Activated CD8-positive, alpha-beta T cell treated with anti-CD3 and anti-CD28 coated beads for 36 hours (primary cell): ENCODE data around the gene PTGER1. TPM values are rescaled to one million over a fixed set of nuclear protein-coding genes. Genes with fewer than 3 reads are reported as not detected.

Experiments used
- ATAC-seq: fragments of 200-7000 bp; cut with Tn5 transposase; one replicate; pipeline ENCODE4 v1.10.0; 2021; ENCODE audit warnings: mild to moderate bottlenecking, moderate library complexity
- CTCF ChIA-PET: fragments of 350-600 bp; sonication (Branson Sonifier 250); formaldehyde crosslinking; loops from one replicate; lab custom pipeline; 2021; ENCODE audit warnings: antibody characterized with exemption; lab: Charles Lee
- POLR2A ChIA-PET: fragments of 350-600 bp; sonication (Branson Sonifier 250); formaldehyde crosslinking; loops from one replicate; lab custom pipeline; 2021; ENCODE audit warnings: antibody characterized with exemption; lab: Charles Lee
- DNase-seq: peaks from one replicate; pipeline ENCODE4 v3.0.0-alpha.2; 2020
- H3K27ac Mint-ChIP-seq: one replicate; pipeline ENCODE4 v1.8.0; 2021; ENCODE audit warnings: mild to moderate bottlenecking, mixed read lengths
- H3K27me3 Mint-ChIP-seq: one replicate; pipeline ENCODE4 v1.8.0; 2021; ENCODE audit warnings: mixed read lengths
- H3K36me3 Mint-ChIP-seq: one replicate; pipeline ENCODE4 v1.8.0; 2021; ENCODE audit warnings: low read depth, mixed read lengths
- H3K4me1 Mint-ChIP-seq: one replicate; pipeline ENCODE4 v1.8.0; 2021; ENCODE audit warnings: low read depth, mixed read lengths
- H3K4me3 Mint-ChIP-seq: one replicate; pipeline ENCODE4 v1.8.0; 2021; ENCODE audit warnings: mild to moderate bottlenecking, moderate library complexity, mixed read lengths
- H3K9me3 Mint-ChIP-seq: one replicate; pipeline ENCODE4 v1.8.0; 2021; ENCODE audit warnings: mixed read lengths
- intact Hi-C: fragments of 100-400 bp; cut with micrococcal nuclease; formaldehyde crosslinking; loops from one replicate; pipeline ENCODE4 v1.10.0; 2022
- total RNA-seq, 2 experiments: library from RNA; stranded (reverse); gene quantifications; one replicate each; pipeline ENCODE4 v1.2.3, GENCODE V29; 2021
- TF ChIP-seq, protein P1 (sequence below): fragments of 200-600 bp; IDR thresholded peaks from one replicate; pipeline ENCODE4 v1.8.0; 2022; ENCODE audit warnings: antibody characterized with exemption, mild to moderate bottlenecking

Gene PTGER1, protein sequence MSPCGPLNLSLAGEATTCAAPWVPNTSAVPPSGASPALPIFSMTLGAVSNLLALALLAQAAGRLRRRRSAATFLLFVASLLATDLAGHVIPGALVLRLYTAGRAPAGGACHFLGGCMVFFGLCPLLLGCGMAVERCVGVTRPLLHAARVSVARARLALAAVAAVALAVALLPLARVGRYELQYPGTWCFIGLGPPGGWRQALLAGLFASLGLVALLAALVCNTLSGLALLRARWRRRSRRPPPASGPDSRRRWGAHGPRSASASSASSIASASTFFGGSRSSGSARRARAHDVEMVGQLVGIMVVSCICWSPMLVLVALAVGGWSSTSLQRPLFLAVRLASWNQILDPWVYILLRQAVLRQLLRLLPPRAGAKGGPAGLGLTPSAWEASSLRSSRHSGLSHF
- under 1 TPM; 0.43 TPM for total RNA-seq

GRCh38 chr19:14475251-14476073, at the start of gene PTGER1:
Gene PTGER1 (minus strand): TSS chr19:14475354. CDS start chr19:14474320, 1,034 bp downstream.
- TF ChIP-seq, protein P1, sequence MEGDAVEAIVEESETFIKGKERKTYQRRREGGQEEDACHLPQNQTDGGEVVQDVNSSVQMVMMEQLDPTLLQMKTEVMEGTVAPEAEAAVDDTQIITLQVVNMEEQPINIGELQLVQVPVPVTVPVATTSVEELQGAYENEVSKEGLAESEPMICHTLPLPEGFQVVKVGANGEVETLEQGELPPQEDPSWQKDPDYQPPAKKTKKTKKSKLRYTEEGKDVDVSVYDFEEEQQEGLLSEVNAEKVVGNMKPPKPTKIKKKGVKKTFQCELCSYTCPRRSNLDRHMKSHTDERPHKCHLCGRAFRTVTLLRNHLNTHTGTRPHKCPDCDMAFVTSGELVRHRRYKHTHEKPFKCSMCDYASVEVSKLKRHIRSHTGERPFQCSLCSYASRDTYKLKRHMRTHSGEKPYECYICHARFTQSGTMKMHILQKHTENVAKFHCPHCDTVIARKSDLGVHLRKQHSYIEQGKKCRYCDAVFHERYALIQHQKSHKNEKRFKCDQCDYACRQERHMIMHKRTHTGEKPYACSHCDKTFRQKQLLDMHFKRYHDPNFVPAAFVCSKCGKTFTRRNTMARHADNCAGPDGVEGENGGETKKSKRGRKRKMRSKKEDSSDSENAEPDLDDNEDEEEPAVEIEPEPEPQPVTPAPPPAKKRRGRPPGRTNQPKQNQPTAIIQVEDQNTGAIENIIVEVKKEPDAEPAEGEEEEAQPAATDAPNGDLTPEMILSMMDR, result peak; percentile 48
- H3K27me3 Mint-ChIP-seq, result peaks cover 15% of the 10 kb centered on the region
- DNase-seq (peak; percentile 83), ATAC-seq (peak; percentile 81)
- intact Hi-C loops, result loop anchor here (5.0 kb wide), 1 partner anchor 43 kb away; the partner anchor contains the start of gene PKN1
- H3K36me3 Mint-ChIP-seq, result peaks cover 1% of the 10 kb centered on the region
- CTCF ChIA-PET, result interaction anchor here (0.8 to 2.3 kb wide), 3 partner anchors 44 to 401 kb away, joined by 3 to 11 read pairs (median 4); partner anchors contain the start of gene ASF1B
- no peaks in the 10 kb centered on the region for H3K9me3 Mint-ChIP-seq
- H3K27ac Mint-ChIP-seq, result peak within 1 kb of the TSS; percentile 46
- H3K4me3 Mint-ChIP-seq, result peak within 1 kb of the TSS; percentile 42
- peaks cover 34% of the 10 kb centered on the region for H3K4me1 Mint-ChIP-seq
- POLR2A ChIA-PET, result interaction anchor here (0.6 to 0.9 kb wide), 2 partner anchors 58 to 1756 kb away, joined by 4 read pairs; no protein-coding TSS in a partner anchor

- no peak overlapping the region for H3K4me3 Mint-ChIP-seq
- CTCF ChIA-PET, result interaction anchor here (1.2 to 1.3 kb wide), 3 partner anchors 14 to 51 kb away, joined by 3 to 5 read pairs (median 3); partner anchors contain the start of gene NDUFB7
- peak overlapping the region; percentile 95 for H3K27ac Mint-ChIP-seq
- POLR2A ChIA-PET, result interaction anchor here (1.0 kb wide), 1 partner anchor 22 kb away, joined by 3 read pairs; no protein-coding TSS in a partner anchor
- intact Hi-C loops, result no loop called here
- no peak for ATAC-seq
- peaks cover 22% of the 10 kb centered on the region for H3K36me3 Mint-ChIP-seq
- H3K4me1 Mint-ChIP-seq, result peaks cover 56% of the 10 kb centered on the region
- no peak for DNase-seq
- no peaks in the 10 kb centered on the region for H3K9me3 Mint-ChIP-seq
- TF ChIP-seq, protein P1, result no peak
- H3K27me3 Mint-ChIP-seq, result no peaks in the 10 kb centered on the region
These were observed 45.4 kb upstream of the PTGER1 start for GRCh38 chr19:14520543-14520942.

DNA sequence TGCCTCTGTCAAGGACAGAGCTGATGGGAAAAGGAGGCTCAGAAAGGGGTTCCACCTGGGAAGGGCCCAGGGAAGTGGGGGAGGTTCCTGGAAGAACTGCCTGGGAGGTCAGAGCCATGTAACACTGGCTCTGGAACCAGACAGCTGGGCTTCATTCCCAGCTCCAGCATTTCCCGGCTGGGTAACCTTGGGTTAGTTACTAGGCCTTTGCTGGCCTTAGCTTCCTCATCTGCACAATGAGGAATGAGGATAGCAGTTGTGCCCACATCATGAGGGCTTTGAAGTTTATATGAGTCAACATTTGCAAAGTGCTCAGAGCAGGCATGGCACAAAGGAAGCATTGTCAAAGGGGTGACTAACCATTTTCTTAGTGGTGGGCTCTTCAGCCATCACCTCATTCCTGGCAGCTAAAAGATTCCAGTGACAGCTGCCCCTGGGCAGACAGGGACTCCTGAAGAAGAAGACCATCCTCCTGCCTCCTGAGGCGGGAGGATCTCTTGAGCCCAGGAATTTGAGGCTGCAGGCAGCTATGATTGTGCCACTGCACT, 44.8 kb upstream of the PTGER1 start:
- H3K36me3 Mint-ChIP-seq, result peaks cover 28% of the 10 kb centered on the region
- peak overlapping the region; percentile 81 for H3K4me3 Mint-ChIP-seq
- no peaks in the 10 kb centered on the region for H3K9me3 Mint-ChIP-seq
- TF ChIP-seq, protein P1, result no peak
- intact Hi-C loops, result no loop called here
- ATAC-seq (no peak), DNase-seq (peak; percentile 41)
- ChIA-PET POLR2A (interaction anchor here (0.6 to 0.7 kb wide), 2 partner anchors 16 to 28 kb away, joined by 3 to 4 read pairs; no protein-coding TSS in a partner anchor), CTCF (interaction anchor here (1.2 to 1.3 kb wide), 2 partner anchors 14 to 37 kb away, joined by 3 to 5 read pairs; no protein-coding TSS in a partner anchor)
- peak overlapping the region; percentile 95 for H3K27ac Mint-ChIP-seq
- H3K4me1 Mint-ChIP-seq, result peaks cover 59% of the 10 kb centered on the region
- no peaks in the 10 kb centered on the region for H3K27me3 Mint-ChIP-seq

GRCh38 chr19:14519245-14519859, 44.2 kb upstream of the PTGER1 start:
- no peaks in the 10 kb centered on the region for H3K27me3 Mint-ChIP-seq
- intact Hi-C loops, result no loop called here
- H3K36me3 Mint-ChIP-seq, result peaks cover 34% of the 10 kb centered on the region
- CTCF ChIA-PET, result interaction anchor here (1.2 to 1.3 kb wide), 2 partner anchors 13 to 37 kb away, joined by 3 to 5 read pairs; no protein-coding TSS in a partner anchor
- no peak for ATAC-seq
- H3K4me3 Mint-ChIP-seq, result peak overlapping the region; percentile 81
- POLR2A ChIA-PET, result interaction anchor here (0.6 to 1.9 kb wide), 3 partner anchors 10 to 28 kb away, joined by 3 to 7 read pairs (median 4); partner anchors contain the start of gene TECR
- DNase-seq, result no peak
- peaks cover 65% of the 10 kb centered on the region for H3K4me1 Mint-ChIP-seq
- no peaks in the 10 kb centered on the region for H3K9me3 Mint-ChIP-seq
- H3K27ac Mint-ChIP-seq, result peak overlapping the region; percentile 95
- TF ChIP-seq, protein P1, result no peak
